GM19468 (cell line): ENCODE results near the gene CDK5.
"Not testable (repeated sequence)": the region's sequence is repeated elsewhere in the genome, so short reads cannot be mapped to it uniquely, and the experiment has no call there.

Experiments used
- ATAC-seq: cut with Tn5 transposase; IDR thresholded peaks from one replicate; pipeline ENCODE4 v1.9.1; 2021; ENCODE audit warnings: mild to moderate bottlenecking, moderate library complexity, moderate number of reproducible peaks; ENCODE audit not compliant: unreplicated experiment; ENCODE audit errors: extremely low read depth

Gene CDK5

GRCh38 chr7:151039850-151040548 is 17.7 kb downstream of the CDK5 start:
- no peak for ATAC-seq

- ATAC-seq, result no peak
Observed at GRCh38 chr7:151038951-151039849, 18.5 kb downstream of the CDK5 start.

- no peak for ATAC-seq
Observed at GRCh38 chr7:151035902-151036301, 21.8 kb downstream of the CDK5 start.

GRCh38 chr7:151035026-151035717 is 22.5 kb downstream of the CDK5 start:
- no peak for ATAC-seq

- no peak for ATAC-seq
Observed at GRCh38 chr7:151034312-151035025, 23.2 kb downstream of the CDK5 start.

- no peak for ATAC-seq
Observed at GRCh38 chr7:151033864-151034249, 23.8 kb downstream of the CDK5 start.

- ATAC-seq, result no peak
Observed at GRCh38 chr7:151032936-151033863, 24.5 kb downstream of the CDK5 start.

- no peak for ATAC-seq
Observed at GRCh38 chr7:151031011-151031410, 26.7 kb downstream of the CDK5 start.

- no peak for ATAC-seq
Observed at GRCh38 chr7:151028948-151029501, 28.7 kb downstream of the CDK5 start.

- ATAC-seq, result peak; percentile 90
Observed at GRCh38 chr7:151028131-151028947, 29.4 kb downstream of the CDK5 start, which contains the start of gene ABCB8. ABCB8 (plus strand) TSS chr7:151028450; CDS start chr7:151028516, 66 bp downstream.

- not testable (repeated sequence) for ATAC-seq
Observed at GRCh38 chr7:151027728-151028130, 30.0 kb downstream of the CDK5 start.

GRCh38 chr7:151026771-151027727 is 30.6 kb downstream of the CDK5 start:
- ATAC-seq, result not testable (repeated sequence)

GRCh38 chr7:151025924-151026671 is 31.6 kb downstream of the CDK5 start:
- ATAC-seq, result no peak

- no peak for ATAC-seq
Observed at GRCh38 chr7:151024435-151025056, 33.2 kb downstream of the CDK5 start, which contains the start of gene ATG9B. ATG9B (minus strand) TSS chr7:151024494; CDS start chr7:151024423, 71 bp downstream.

GRCh38 chr7:151023232-151023631 is 34.5 kb downstream of the CDK5 start:
- no peak for ATAC-seq

- no peak for ATAC-seq
Observed at GRCh38 chr7:151020231-151020630, 37.5 kb downstream of the CDK5 start.
